Activated CD8-positive, alpha-beta T cell treated with anti-CD3 and anti-CD28 coated beads for 36 hours (primary cell): ENCODE data around the gene AKAP5. TPM values are rescaled to one million over a fixed set of nuclear protein-coding genes. Genes with fewer than 3 reads are reported as not detected.
A peak's percentile ranks its signal among the peaks of the same experiment; 100 is the strongest.

Experiments used
- ATAC-seq: fragments of 200-7000 bp; cut with Tn5 transposase; one replicate; pipeline ENCODE4 v1.10.0; 2021; ENCODE audit warnings: mild to moderate bottlenecking, moderate library complexity
- CTCF ChIA-PET: fragments of 350-600 bp; sonication (Branson Sonifier 250); formaldehyde crosslinking; loops from one replicate; lab custom pipeline; 2021; ENCODE audit warnings: antibody characterized with exemption; lab: Charles Lee
- POLR2A ChIA-PET: fragments of 350-600 bp; sonication (Branson Sonifier 250); formaldehyde crosslinking; loops from one replicate; lab custom pipeline; 2021; ENCODE audit warnings: antibody characterized with exemption; lab: Charles Lee
- DNase-seq: peaks from one replicate; pipeline ENCODE4 v3.0.0-alpha.2; 2020
- H3K27ac Mint-ChIP-seq: one replicate; pipeline ENCODE4 v1.8.0; 2021; ENCODE audit warnings: mild to moderate bottlenecking, mixed read lengths
- H3K27me3 Mint-ChIP-seq: one replicate; pipeline ENCODE4 v1.8.0; 2021; ENCODE audit warnings: mixed read lengths
- H3K36me3 Mint-ChIP-seq: one replicate; pipeline ENCODE4 v1.8.0; 2021; ENCODE audit warnings: low read depth, mixed read lengths
- H3K4me1 Mint-ChIP-seq: one replicate; pipeline ENCODE4 v1.8.0; 2021; ENCODE audit warnings: low read depth, mixed read lengths
- H3K4me3 Mint-ChIP-seq: one replicate; pipeline ENCODE4 v1.8.0; 2021; ENCODE audit warnings: mild to moderate bottlenecking, moderate library complexity, mixed read lengths
- H3K9me3 Mint-ChIP-seq: one replicate; pipeline ENCODE4 v1.8.0; 2021; ENCODE audit warnings: mixed read lengths
- CTCF ChIP-seq: fragments of 200-600 bp; IDR thresholded peaks from one replicate; pipeline ENCODE4 v1.8.0; 2022; ENCODE audit warnings: antibody characterized with exemption, mild to moderate bottlenecking
- intact Hi-C: fragments of 100-400 bp; cut with micrococcal nuclease; formaldehyde crosslinking; loops from one replicate; pipeline ENCODE4 v1.10.0; 2022
- total RNA-seq, 2 experiments: library from RNA; stranded (reverse); gene quantifications; one replicate each; pipeline ENCODE4 v1.2.3, GENCODE V29; 2021

Gene AKAP5
- total RNA-seq, 2 experiments from 2014 or later = 1.3 to 1.6 TPM

- Mint-ChIP-seq H3K9me3 (no peaks in the 10 kb centered on the region), H3K27ac (peak overlapping the region; percentile 38), H3K4me3 (no peak overlapping the region), H3K4me1 (peaks cover 32% of the 10 kb centered on the region), H3K27me3 (no peaks in the 10 kb centered on the region), H3K36me3 (peaks cover 13% of the 10 kb centered on the region)
- ATAC-seq (no peak), DNase-seq (no peak)
- intact Hi-C loops = loop anchor here (10.0 kb wide), 1 partner anchor 131 kb away; no protein-coding TSS in a partner anchor
- ChIA-PET CTCF (interaction anchor here (2.5 kb wide), 1 partner anchor 46 kb away, joined by 9 read pairs; no protein-coding TSS in a partner anchor), POLR2A (interaction anchor here (1.0 kb wide), 1 partner anchor 12 kb away, joined by 4 read pairs; no protein-coding TSS in a partner anchor)
- TF ChIP-seq CTCF = no peak
Measured at GRCh38 chr14:64475585-64476273, 10.4 kb downstream of the AKAP5 start.

GRCh38 chr14:64476438-64476837, 11.1 kb downstream of the AKAP5 start:
- no peak for DNase-seq
- no peak for TF ChIP-seq CTCF
- peaks cover 13% of the 10 kb centered on the region for H3K36me3 Mint-ChIP-seq
- ChIA-PET POLR2A (interaction anchor here (1.0 to 1.1 kb wide), 2 partner anchors 10 to 12 kb away, joined by 3 to 4 read pairs; no protein-coding TSS in a partner anchor), CTCF (interaction anchor here (2.5 kb wide), 1 partner anchor 47 kb away, joined by 9 read pairs; no protein-coding TSS in a partner anchor)
- no peak for ATAC-seq
- H3K27me3 Mint-ChIP-seq = no peaks in the 10 kb centered on the region
- no peak overlapping the region for H3K4me3 Mint-ChIP-seq
- H3K4me1 Mint-ChIP-seq = peaks cover 29% of the 10 kb centered on the region
- no peaks in the 10 kb centered on the region for H3K9me3 Mint-ChIP-seq
- no peak overlapping the region for H3K27ac Mint-ChIP-seq
- intact Hi-C loops = loop anchor here (10.0 kb wide), 1 partner anchor 132 kb away; no protein-coding TSS in a partner anchor

DNA sequence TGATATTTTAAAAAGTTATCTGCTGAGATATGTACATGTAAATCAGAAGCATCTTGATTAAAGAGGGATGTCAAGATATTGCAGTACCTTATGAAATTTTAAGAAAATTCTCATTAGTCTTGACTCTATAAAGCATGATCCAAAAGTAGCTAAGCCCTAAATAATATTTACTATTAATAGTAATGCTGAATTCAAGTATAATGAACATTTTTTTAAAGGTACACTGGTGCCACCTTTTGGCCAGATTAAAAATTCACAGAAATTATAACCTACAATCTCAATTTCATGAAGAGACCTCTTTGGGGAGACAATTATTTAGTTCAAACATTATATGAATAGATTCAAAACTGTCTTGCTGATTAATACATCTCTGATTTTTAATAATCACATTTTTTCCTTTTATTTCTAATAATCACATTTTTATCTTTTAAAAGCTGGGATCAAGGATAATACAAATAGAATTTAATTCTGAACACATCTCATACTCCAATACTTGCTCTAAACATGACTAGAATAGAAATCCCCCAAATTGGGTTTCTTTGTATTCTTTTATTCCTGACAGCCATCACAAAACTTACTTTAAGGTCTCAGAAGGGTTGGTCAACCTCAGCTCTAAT, 13.4 kb downstream of the AKAP5 start:
- ChIA-PET POLR2A (interaction anchor here (1.1 kb wide), 1 partner anchor 26 kb away, joined by 4 read pairs; the partner anchor contains the start of gene ZBTB1), CTCF (interaction anchor here (0.6 to 3.9 kb wide), 29 partner anchors 8 to 158 kb away, joined by 3 to 45 read pairs (median 6); partner anchors contain the start of genes AKAP5 and MTHFD1)
- no peak for DNase-seq

DNA sequence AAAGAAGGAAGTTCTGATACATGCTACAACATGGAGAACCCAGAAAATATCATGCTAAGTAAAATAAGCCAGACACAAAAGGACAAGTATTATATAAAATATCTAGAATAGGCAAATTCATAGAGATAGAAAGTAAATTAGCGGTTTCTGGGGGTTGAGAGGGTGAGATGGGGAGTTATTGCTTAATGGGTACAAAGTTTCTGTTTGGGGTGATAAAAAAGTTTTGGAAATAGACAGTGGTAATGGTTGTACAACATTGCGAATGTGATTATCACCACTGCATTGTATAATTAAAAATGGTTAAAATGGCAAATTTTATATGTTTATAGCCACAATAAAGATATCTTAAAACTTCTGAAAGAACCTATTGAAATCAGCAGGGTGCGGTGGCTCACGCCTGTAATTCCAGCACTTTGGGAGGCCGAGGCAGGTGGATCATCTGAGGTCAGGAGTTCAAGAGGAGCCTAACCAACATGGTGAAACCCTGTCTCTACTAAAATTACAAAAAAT, 23.3 kb downstream of the AKAP5 start:
- no peak for DNase-seq
- H3K4me3 Mint-ChIP-seq = no peak overlapping the region
- H3K36me3 Mint-ChIP-seq = peaks cover 60% of the 10 kb centered on the region
- ATAC-seq = no peak
- TF ChIP-seq CTCF = no peak
- ChIA-PET POLR2A (no interaction called here), CTCF (interaction anchor here (0.7 to 1.5 kb wide), 4 partner anchors 9 to 40 kb away, joined by 3 to 6 read pairs (median 3); no protein-coding TSS in a partner anchor)
- intact Hi-C loops = no loop called here
- H3K27me3 Mint-ChIP-seq = no peaks in the 10 kb centered on the region
- no peak overlapping the region for H3K27ac Mint-ChIP-seq
- no peaks in the 10 kb centered on the region for H3K9me3 Mint-ChIP-seq
- H3K4me1 Mint-ChIP-seq = peaks cover 40% of the 10 kb centered on the region

More for the DNA sequence above, 13.4 kb downstream of the AKAP5 start:
- H3K4me3 Mint-ChIP-seq = no peak overlapping the region
- H3K4me1 Mint-ChIP-seq = peaks cover 26% of the 10 kb centered on the region
- no peak overlapping the region for H3K27ac Mint-ChIP-seq
- TF ChIP-seq CTCF = peak; percentile 64
- intact Hi-C loops = loop anchor here (10.0 kb wide), 1 partner anchor 134 kb away; no protein-coding TSS in a partner anchor
- H3K27me3 Mint-ChIP-seq = no peaks in the 10 kb centered on the region
- H3K36me3 Mint-ChIP-seq = peaks cover 15% of the 10 kb centered on the region
- ATAC-seq = no peak
- H3K9me3 Mint-ChIP-seq = no peaks in the 10 kb centered on the region
